T-helper 1 cell treated with Interleukin-12 subunit alpha and Interleukin-12 subunit beta and Interleukin-4 antibody, amounts not matched to agents 30 ng/mL and 1 ng/mL, for 36 hours (primary cell): ENCODE data around the gene ANTXR1. TPM values are rescaled to one million over a fixed set of nuclear protein-coding genes. Genes with fewer than 3 reads are reported as not detected.

Source experiments
- intact Hi-C: fragments of 100-400 bp; cut with micrococcal nuclease; formaldehyde crosslinking; loops from one replicate; pipeline ENCODE4 v1.15.1; 2024
- total RNA-seq: library from RNA; stranded (reverse); gene quantifications from 2 replicates; pipeline ENCODE4 v1.2.3, GENCODE V29; 2022

ANTXR1 gene
- total RNA-seq, 1 donor from 2014 or later, result 0.15 TPM

DNA sequence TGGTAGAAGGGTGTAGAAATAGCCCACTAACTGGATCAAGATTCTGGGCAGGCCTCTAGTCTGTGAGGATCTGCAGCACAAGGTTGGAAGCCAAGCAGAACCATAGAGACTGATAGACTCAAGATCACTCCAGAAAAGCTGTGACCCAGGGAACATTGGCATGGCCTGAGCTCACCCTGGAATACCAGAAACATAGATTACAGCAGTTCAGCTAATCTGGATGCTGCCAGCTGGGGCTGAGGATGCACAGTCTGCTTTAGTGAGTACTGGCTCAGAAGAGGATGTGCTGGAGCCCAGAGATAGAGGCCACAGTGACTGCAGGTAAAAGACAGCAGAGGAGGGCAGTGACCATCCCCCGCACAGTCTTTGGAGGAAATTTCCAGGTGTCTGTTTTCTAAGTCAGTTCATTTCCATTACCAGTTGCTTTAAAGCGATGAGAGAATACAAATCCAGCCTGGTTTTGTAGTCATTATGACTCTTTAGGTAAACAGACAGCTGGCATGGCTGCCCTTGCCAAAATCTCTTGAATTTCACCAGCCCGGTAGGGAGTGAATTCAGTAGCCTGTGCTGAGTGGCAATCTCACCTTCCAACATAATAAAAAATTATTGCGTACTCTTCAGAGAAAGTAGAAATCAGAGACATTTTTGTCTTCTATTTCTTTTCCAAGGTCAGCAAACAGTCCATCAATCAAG is 119.2 kb downstream of the ANTXR1 start:
- intact Hi-C loops, result no loop called here

DNA sequence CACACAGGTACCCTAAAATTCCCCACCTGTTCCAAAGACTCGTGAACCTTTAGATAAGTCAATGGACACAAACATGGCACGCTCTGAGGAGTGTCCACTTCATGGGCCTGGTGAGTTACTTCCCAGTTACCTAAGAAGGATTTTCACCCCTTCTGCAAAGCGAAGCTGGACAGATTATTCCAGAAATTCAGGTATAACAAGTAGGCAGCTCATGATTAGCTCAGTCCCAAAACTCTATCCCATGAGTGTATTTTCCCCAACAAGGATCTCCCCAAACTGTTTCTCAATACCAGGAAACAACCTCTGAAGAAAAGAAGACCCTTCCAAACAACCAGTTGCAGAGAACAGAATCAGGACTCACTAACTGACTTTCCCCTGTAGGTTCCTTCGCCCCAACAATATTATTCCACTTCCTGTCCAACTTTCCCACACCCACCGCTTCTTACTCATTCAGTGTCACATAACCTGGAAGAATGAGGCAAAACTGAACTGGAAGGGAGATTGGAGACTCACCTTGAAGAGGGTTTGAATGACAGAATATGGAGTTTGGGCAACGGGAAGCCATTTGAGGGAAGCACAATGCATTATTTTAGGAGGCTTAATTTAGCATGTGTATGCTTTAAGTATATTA is 120.1 kb downstream of the ANTXR1 start:
- intact Hi-C loops, result no loop called here

DNA sequence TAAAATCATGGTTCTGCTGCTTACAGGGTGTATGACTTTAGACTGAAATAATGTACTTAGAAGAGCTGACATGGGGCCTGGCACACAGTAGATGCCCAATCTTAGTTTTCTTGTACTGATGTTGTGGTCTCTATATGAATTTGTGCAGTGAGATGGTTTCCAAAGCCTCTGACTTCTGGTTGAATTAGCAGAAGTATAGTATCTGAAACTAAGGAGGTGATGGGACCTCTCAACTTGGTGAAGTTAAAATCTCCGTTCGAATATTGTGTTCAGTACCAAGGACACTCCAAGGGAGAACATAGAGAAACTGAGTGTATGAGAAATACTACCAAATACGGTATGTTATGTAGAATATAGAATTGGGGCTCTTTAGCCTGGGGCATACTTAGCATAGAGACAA is 120.9 kb downstream of the ANTXR1 start:
- intact Hi-C loops, result no loop called here

DNA sequence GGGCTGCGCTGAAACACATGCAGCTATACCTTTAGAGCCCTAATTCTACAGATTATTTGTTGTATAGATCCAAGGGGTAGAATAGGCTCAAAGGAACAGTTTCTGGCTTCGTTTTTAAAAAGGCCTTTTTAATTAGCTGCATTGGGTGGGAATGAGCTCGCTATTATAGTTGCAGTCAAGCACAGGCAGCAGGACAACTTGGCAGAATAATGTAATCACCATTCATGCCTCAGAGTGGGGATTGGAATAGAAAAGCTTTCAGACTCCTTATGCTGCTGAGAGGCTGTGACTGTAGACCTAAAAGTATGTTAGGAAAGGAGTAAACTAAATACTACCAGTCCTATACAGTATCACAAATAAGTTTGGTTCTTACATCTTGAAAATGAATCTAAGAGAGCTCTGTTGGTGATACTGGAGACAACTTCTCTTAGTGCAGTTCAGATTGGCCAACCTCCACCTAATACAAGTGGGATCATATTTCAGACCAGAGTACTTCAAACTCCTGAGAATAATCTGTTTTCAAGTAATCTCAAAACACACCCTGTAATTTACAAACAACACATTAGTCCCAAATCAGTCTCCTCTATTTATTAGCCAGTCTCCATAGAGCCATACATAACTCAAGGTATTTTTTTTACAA is 121.4 kb downstream of the ANTXR1 start:
- intact Hi-C loops, result no loop called here

DNA sequence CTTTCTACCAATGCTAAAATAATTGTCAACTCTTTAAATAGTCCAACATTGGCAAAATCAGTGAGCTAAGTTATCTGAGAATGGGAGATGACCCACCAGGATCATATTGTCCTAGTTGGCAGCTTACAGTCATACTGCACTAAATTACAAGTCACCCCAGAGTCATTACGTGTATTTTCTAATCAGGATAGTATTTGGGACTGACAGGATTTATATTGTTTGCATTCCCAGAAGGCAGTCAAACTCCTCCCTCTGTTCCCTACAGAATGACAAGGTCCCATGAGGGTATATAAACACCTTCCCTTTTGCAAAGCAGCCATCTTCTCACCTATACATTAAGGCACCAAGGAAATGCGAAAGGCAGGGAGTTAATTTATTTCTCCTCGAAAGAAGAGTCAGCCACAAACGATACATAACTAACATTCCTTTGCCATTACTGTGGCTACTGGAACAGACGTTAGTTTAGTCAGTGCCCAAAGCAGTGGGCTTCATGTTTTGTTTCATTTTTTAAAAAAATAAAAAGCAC is 125.3 kb downstream of the ANTXR1 start:
- intact Hi-C loops, result no loop called here

DNA sequence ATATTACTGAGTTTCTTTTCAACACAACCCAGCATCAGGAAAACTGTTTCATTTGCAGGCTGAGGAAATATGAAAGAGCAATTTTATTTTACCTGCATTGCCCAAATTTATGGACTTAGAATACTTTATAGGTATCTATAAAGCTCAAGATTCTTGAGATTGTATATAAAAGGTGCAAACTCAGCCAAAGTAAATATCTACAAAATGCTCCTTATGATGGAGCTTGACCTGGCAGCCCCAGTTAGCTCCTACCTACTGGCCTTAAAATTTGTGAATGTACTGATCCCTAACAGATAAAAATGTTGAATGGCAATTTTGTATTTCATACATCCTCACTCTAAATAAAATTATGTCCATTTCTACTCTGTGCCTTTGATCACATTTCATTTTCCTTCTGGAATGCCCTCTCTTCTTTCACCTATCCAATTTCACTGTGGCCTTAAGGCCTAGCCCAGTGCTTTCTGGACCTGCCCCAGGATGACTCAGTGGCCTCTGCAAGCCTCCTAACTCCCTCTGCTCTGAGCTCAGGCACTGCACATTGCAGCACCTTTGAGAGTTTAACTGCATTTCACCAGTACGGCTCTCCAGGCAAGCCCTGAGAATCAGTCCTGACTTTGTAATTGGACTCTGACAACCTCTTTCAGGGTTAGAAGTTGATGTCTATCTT is 125.9 kb downstream of the ANTXR1 start:
- intact Hi-C loops, result no loop called here

DNA sequence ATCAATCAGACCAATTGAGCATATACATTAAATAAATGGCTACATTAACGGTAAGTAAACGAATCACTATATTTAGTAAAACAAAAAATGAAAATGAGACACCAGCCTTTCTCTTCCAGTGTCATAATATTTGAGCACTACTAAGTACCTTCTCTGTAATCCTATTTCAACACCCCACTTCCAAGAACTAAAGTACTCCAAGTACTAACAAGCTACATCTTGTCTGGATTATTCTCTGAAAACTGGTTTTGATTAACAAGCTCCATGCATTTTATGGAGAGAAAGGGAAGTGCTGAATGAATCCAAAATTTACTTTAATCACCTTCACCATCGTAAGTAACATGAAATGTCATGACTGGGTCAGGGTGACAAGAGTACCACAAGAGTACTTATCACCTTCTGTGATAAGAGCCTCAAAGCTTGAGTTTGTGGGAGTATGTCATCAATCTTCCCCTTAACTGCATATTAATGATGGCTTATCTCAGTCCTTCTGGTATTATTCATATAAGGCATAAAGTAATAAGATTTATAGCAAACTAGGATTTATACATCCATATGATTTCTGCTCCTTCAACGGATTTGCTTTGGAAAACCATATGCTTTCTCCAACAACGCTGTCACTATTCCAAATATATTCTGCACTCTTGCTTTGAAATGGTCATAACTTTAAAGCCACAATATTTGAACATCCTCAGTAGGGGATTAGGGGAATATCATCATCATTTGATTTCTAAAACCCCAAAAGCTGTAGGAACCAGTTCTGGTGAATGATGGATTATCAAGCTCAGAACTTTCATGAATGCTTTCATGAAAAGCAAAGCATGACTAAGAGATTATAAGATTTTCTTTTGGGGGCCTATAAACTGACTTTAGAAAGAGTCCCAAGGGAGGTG is 127.0 kb downstream of the ANTXR1 start:
- intact Hi-C loops, result no loop called here

DNA sequence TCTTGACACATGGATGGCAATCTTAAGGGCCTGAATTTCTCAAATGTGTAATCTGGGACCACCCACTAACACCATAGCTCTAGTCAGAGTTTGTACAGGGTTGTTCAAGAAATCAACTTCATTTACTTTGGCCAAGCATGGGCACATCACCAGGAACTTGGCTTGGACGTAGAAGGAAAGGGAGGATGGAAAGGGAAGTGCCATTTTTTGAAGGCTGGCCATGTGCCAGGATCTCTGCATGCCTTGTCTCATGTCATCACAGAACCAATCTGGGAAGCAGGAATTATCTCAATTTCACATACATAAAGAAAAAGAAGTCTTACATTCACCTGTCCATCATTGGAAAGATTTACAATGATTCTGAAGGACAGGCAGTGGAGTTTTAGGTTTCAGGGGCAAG is 128.1 kb downstream of the ANTXR1 start:
- intact Hi-C loops, result no loop called here

DNA sequence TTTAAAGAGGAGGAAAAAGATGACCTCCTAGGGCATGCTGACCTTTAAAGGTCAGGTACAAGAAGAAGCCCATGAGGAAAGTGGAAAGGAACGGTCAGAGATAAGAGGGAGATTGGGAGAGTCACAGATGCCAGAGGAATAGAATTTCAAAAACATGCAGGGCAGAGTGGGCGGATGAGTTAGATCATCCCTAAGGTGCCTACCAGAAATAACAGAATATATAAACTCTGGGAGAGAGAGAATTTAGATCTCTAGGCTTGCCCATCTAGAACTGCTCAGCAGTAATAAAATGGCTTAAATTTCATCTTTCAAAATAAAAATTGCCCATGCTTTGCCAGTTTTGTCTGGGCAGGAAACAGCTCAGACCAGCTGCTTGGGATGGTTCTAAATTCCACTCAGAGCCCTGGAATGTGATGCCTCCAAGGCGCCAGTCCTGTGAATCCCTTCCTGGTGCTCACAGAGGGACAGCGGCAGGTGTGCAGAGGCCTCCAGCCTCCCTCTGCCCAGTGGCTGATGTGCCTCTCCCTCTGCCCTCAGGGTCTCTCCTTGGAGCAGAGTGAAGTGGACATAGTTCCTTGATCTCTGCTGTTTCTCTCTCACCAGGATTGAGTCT is 130.9 kb downstream of the ANTXR1 start:
- intact Hi-C loops, result no loop called here

DNA sequence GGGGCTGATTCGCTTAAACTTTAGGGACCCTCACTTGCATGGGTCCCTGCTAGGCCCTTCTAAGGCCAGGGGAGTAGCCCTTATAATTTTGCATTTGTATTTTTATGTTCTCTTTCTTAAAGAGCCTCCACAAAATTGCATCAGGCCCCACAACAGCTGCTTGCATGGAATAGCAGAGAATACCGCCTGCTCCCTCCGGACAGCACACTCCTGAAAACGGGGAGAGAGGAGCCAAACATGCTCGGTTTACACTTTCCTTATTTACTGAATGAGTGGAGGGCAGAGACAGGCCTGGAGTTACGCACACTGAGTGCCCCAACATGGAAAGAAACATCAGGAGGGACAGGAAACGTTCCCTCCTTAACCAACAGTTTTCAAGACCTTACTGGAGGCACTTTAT is 132.2 kb downstream of the ANTXR1 start:
- intact Hi-C loops, result no loop called here

DNA sequence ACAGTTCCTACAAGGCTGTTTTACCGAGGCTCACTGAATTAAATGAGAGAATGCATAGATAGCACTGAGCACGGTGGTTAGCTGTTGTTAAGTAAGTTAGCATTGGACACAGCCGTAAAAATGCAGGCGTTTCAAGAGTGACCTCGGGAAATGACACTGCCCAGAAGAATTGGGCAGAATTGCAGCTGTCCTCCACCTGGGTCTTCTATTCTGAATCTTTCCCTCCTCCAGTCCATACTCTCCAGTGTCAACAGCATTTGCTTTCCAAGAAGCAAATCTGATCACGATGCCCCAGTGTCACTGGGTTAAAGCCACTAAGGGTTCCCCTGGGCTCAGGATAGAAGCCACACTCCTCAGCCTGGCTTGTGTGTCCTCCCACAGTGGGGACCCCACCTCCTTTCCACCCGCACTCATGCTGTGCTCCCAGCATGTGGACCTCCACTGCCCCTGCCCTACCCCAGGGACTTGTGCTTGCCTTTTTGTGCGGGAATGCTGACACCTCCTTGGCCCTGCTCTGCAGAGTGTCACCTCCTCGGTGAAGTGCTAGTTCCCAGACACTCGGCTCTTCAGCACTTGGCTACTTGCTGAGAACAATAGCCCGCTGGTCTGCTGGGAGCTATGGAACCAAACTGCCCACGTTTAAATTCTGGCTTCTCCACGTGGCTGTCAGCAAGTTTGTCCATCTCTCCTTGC is 135.0 kb downstream of the ANTXR1 start:
- intact Hi-C loops, result no loop called here

DNA sequence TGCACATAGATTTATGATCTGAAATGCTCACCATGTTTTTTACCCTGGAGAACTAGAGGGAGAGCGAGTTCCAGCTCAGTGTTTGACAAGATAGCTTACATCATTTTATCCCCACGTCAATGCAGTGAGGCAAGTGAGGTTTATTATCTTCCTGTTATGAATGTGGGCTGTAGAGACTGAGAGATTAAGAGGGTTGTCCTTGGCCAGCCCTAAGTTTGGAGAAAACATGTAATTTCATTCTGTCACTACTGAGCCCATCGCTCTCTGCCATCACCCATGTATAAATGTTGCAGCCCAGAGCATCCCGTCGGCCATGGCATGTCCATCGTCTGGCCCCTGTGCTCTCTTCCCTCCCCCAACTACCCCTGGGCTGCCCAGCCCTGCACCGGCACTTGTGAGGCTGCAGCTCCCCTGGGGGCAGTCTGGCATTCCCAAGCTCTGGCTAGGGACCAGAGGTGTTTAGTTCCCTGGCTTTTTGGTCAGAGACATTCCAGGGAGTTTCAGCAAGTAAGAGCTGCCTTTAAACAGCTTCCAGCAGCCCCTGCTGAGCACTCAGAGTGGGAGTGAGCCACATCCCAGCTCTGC is 136.7 kb downstream of the ANTXR1 start:
- intact Hi-C loops, result no loop called here

DNA sequence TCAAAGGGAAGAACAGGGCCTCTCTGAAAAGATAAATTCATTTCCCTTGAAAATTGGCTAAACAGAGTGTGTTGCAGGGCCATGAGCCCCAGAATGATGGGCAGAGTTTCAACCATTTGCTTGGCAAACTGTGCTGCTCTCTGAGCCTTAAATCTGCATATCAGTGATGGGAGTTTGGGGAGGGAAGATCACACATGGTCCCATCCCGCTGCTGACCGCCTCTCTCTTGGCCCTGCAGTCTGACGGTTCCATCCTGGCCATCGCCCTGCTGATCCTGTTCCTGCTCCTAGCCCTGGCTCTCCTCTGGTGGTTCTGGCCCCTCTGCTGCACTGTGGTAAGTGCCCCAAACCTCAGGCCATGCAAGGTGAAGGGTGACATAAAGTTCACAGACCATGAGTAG is 139.0 kb downstream of the ANTXR1 start:
- intact Hi-C loops, result no loop called here

DNA sequence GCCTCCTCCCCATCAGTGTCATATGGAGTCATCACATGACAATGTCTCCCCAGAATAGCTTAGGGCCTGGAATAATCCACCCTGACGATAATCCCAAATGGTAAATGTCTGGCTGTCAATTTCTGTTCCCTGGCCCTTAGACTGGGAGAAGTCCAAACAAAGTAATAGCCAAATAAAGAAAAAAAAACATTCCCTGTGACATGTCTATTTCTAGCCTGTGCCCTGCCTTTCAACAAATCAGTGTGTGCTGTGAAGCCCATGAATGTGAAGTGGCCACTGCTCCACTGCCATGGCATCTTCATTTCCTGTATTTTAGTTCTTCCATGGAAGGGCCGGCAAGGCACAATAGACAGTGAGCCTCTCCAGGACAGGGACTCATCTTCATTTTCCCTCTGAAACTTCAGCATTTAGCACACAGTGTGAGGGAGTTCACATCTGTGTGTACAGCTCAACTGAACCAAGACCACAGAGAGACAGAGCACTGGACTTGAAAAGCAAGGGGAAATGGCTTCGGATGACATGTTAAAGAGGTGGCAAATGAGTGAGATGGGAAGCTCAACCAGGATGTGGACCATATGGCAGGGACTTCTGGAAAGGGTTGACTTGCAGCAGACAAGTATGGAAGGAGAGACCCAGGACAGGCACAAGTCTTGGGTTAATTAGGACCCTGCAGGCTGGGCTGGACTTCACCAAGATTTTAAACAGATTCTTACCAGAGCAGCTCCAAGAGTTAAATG is 140.0 kb downstream of the ANTXR1 start:
- intact Hi-C loops, result no loop called here

DNA sequence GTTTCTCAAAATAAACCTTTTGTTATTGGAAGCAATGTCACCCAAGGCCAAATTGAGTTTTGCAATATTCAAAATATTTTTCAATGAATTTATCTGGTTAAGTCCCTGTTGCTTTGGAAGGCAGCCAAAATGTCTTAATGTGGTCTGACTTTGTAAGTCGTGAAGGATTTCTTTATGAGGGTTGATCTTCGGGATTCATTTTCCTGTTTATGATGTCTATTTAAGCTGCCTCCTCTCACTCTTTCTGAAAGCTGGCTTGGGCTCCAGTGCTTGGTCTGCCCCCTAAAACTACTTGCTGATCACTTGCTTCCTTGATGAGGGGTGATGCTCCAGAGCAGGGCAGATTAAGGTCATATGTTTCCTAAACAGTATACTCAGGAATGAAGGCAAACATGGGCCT is 141.1 kb downstream of the ANTXR1 start:
- intact Hi-C loops, result no loop called here

DNA sequence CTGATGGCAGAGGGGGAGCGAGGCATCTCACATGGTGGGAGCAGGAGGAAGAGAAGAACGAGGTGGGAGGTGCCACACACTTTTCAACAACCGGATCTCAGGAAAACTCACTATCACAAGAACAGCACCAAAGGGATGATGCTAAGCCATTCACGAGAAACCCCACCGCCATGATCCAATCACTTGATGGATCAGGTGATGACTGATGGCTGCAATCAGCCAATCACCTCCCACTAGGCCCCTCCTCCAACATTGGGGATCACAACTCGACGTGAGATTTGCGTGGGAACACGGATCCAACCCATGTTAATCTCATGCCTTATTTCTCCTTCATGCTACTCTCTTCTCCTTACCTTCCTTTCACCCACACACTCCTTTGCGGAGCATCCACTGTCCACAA is 143.6 kb downstream of the ANTXR1 start:
- intact Hi-C loops, result no loop called here

DNA sequence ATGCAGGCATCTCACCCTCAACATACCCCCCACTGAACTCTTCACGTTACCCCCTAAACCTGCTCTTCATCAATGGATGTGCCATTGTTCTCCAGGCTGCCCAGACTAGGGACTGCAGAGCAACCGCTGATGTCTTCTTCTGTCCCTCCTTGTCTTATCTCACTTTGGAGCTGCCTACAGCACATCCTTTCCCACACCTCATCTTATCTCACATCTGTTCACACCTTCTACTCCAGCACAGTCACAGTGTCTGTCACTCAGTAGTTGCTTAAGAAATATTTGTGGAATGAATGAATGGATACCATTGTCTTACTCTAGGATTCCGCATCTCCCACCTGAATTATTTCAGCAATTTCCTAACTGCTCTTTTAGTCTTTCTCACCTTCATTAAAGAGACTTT is 144.5 kb downstream of the ANTXR1 start:
- intact Hi-C loops, result no loop called here

DNA sequence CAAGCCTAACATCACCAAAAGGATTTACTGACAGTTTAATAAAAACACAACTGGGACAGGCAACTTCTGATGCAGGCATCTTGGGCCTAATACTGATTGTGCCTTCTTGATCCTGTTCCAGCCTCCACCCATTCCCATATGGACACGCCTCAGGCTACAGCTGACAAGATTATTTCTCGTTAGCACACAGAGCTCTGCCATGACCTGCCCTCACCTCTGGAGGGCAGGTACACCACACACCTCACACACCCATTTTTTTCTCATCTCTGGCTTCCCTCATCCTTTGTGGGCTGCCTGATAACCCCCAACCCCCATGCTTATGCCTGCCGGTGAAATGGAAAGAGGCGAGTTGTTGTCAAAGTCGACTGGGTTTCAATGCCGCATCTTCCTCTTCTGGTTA is 147.0 kb downstream of the ANTXR1 start:
- intact Hi-C loops, result no loop called here

DNA sequence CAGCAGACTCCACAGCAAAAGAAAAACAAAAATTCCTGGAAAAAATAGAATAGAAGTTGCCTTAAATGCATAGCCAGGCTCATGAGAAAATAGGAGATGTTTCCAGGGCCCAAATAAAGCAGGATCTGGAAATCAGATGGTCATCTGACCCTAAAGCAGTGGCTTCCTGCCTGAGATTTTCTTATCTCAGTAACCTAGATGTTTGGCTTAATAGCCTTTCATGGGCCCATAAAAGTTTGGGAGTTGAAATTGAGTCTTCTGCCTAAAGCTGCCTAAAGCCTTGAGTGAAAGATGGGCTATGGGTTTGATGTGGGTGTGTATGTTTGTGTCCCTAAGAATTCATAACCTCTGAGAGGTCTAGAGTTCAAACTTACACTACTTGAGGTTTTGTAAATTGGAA is 149.1 kb downstream of the ANTXR1 start:
- intact Hi-C loops, result no loop called here
